AG09309 (cell line): ENCODE data around the gene PITPNM1.
"Not testable (repeated sequence)": the region's sequence is repeated elsewhere in the genome, so short reads cannot be mapped to it uniquely, and the experiment has no call there.

Experiments used
- DNase-seq: peaks from one replicate; pipeline ENCODE4 v3.0.0-alpha.2; 2010; ENCODE audit warnings: low read depth
- H3K4me3 ChIP-seq: 2 replicates; pipeline ENCODE4 v1.5.1; 2011; ENCODE audit warnings: mild to moderate bottlenecking, low read depth, low read length, moderate library complexity; ENCODE audit not compliant: control insufficient read depth
- TF ChIP-seq, protein P1 (sequence below): IDR thresholded peaks from 2 replicates; pipeline ENCODE4 v1.5.1; 2011; ENCODE audit warnings: mild to moderate bottlenecking, low read depth, low read length, inconsistent platforms; ENCODE audit not compliant: insufficient read depth, control insufficient read depth; ENCODE audit errors: missing control alignments

PITPNM1 gene

DNA sequence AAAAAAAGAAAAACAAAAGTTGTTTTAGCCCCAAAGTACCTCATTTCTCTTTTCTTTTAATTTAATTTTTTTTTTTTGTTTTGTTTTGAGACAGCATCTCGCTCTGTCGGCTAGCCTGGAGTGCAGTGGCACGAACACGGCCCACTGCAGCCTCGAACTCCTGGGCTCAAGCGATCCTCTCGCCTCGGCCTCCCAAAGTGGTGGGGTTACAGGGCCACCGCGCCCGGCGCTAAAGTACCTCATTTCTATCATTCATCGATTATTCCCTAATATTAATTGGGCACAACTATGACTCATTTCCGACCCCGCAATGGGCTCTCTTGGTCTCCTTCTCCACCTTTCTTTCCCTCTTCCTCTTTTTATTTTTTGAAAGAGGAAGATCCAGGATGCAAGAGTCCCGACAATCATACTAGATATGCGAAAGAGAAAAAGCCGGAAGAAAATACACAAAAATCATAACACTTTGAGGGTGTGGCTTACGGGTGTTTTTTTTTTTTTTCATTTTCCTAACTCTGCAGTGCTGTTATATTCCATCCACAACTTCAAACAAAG, 22.8 kb downstream of the PITPNM1 start:
- TF ChIP-seq, protein P1, sequence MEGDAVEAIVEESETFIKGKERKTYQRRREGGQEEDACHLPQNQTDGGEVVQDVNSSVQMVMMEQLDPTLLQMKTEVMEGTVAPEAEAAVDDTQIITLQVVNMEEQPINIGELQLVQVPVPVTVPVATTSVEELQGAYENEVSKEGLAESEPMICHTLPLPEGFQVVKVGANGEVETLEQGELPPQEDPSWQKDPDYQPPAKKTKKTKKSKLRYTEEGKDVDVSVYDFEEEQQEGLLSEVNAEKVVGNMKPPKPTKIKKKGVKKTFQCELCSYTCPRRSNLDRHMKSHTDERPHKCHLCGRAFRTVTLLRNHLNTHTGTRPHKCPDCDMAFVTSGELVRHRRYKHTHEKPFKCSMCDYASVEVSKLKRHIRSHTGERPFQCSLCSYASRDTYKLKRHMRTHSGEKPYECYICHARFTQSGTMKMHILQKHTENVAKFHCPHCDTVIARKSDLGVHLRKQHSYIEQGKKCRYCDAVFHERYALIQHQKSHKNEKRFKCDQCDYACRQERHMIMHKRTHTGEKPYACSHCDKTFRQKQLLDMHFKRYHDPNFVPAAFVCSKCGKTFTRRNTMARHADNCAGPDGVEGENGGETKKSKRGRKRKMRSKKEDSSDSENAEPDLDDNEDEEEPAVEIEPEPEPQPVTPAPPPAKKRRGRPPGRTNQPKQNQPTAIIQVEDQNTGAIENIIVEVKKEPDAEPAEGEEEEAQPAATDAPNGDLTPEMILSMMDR = no peak
- H3K4me3 ChIP-seq = peak overlapping the region; percentile 66
- no peak for DNase-seq

DNA sequence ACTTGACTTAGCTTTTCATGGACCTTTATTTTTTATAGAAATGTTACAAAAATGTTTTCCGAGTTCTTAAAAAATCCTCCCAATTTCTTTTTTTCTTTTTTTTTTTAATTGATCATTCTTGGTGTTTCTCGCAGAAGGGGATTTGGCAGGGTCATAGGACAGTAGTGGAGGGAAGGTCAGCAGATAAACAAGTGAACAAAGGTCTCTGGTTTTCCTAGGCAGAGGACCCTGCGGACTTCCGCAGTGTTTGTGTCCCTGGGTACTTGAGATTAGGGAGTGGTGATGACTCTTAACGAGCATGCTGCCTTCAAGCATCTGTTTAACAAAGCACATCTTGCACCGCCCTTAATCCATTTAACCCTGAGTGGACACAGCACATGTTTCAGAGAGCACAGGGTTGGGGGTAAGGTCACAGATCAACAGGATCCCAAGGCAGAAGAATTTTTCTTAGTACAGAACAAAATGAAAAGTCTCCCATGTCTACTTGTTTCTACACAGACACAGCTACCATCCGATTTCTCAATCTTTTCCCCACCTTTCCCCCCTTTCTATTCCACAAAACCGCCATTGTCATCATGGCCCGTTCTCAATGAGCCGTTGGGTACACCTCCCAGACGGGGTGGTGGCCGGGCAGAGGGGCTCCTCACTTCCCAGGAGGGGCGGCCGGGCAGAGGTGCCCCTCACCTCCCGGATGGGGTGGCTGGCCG, 27.7 kb downstream of the PITPNM1 start:
- not testable (repeated sequence) for DNase-seq, H3K4me3 ChIP-seq

DNA sequence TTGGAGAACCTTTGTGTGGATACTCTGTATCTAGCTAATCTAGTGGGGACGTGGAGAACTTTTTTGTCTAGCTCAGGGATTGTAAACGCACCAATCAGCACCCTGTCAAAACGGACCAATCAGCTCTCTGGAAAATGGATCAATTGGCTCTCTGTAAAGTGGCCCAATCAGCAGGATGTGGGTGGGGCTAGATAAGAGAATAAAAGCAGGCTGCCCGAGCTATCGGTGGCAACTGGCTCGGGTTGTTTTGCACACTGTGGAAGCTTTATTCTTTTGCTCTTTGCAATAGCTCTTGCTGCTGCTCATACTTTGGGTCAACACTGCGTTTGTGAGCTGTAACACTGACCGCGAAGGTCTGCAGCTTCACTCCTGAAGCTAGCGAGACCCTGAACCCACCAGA, 28.5 kb downstream of the PITPNM1 start:
- H3K4me3 ChIP-seq, DNase-seq: not testable (repeated sequence)

DNA sequence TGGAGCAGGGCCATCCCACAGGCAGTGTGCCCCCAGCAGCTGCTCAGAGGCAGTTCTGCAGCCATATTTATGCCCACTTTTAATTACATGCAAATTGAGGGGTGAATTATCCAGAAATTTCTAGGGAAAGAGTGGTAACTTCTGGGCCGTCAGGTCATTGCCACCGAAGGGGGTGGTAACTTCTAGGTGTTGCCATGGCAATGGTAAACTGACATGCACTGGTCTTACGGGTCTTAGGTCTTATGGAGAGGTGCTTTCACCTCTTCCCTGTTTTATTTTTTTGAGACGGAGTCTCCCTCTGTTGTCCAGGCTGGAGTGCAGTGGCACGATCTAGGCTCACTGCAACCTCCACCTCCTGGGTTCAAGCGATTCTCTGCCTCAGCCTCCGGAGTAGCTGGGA, 32.3 kb downstream of the PITPNM1 start:
- no peak for DNase-seq
- TF ChIP-seq, protein P1 = no peak

DNA sequence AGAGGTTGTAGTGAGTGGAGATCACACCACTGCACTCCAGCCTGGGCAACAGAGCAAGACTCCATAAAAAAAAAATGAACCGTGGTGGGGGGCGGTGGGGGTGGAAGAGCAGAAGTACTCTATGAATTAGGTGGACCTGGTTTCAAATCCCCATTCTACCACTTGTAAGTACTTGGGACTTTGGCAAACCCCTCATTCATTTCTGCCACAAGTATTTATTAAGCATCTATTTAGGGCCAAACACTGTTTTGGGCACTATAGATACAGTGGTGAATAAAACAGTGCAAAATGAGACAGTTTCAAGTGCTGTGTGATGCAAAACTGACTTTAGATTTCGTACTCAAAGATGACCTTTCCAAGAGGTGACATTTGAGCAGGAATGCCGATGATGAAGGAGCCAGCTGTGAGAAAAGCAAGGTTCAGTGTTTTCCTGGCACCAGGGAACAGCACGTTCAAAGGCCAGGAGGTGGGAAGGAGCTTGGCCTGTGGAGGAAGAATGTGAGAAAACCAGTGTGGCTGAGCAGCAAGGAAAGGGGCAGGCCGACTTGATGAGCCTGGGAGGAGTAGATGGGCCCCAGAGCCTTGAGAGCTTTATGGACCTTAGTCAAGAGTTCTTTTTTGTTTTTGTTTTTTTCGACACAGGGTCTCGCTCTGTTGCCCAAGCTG, 34.7 kb downstream of the PITPNM1 start:
- no peak overlapping the region for H3K4me3 ChIP-seq
- TF ChIP-seq, protein P1 = no peak
- no peak for DNase-seq

More for the DNA sequence above, 32.3 kb downstream of the PITPNM1 start:
- H3K4me3 ChIP-seq = no peak overlapping the region

DNA sequence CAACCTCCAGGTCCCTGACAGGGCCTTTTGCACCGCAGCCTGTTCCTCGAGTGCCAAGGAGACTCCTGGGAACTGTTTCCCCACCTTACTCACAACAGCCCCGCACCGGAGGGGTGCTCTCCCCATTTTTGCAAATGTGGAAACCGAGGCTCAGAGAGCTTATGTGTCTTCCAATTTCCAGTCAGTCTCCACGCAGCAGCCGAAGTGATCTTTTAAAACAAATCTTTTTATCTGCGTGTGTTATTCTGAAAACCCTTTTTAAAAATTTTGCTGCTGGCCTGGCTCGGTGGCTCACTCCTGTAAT, 35.7 kb downstream of the PITPNM1 start:
- TF ChIP-seq, protein P1 = no peak
- H3K4me3 ChIP-seq = peak overlapping the region; percentile 87
- no peak for DNase-seq

DNA sequence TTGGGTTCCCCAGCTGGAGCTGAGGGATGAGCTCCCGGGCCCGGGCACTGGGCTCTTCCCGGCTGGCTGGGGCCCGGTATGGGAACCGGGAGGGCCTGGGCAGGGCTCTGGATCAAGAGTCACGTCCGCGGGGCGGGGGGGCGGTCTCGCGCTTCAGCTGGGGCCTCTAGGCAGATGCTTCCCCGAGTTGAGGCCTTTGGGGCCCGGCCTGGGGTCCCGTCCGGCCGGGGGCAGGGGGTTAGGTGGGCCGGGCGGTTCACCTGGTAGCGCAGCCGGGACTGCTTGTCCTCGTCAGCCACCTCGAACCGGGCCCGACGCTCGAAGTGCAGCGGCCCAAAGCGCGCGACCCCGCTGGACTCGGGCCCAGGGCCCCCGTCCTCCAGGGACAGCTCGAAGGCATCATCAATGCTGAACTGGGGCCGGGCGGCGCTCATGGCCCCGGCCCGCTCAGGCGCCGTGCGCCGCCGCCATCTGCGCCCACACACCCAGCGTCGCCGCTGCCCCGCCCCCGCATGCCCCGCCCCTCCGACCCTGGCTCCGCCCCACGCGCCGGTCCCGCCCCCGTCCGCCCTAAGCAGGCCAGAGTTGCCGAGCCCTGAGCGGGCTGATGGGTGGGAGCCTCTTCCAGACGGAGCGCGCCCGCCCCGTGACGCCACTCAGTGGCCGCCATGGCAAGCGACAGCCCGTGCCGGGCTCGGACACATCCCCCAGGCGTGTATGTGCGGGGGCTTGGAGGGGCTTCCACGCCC, 36.2 kb downstream of the PITPNM1 start, which contains the start of gene TMEM134:
Gene TMEM134, minus strand, starts transcription at position 493 of the 749 bp plus-strand sequence. Its CDS starts 59 bp downstream, at position 434.
- DNase-seq = peak; percentile 61
- H3K4me3 ChIP-seq = peak within 1 kb of the TSS; percentile 87
- TF ChIP-seq, protein P1 = peak; percentile 43
